ENCODE results near the gene EXOC4. TPM values are rescaled to one million over a fixed set of nuclear protein-coding genes. Genes with fewer than 3 reads are reported as not detected.

Gene EXOC4
- total and polyA plus RNA-seq, 2 experiments from 2014 or later: 23.9 to 51.7 TPM

- no peaks in the 10 kb centered on the region for H3K9me2 ChIP-seq (ENCODE audit: insufficient read depth)
- H3K36me3 ChIP-seq (ENCODE audit: low read depth): no peaks in the 10 kb centered on the region
- no peaks in the 10 kb centered on the region for H4K20me1 ChIP-seq (ENCODE audit: insufficient read depth)
- no peaks in the 10 kb centered on the region for H3K79me2 ChIP-seq (ENCODE audit: insufficient read depth)
- H3K27me3 ChIP-seq (replicated peaks; ENCODE audit: insufficient read depth): no peaks in the 10 kb centered on the region
- H3K9me3 ChIP-seq (ENCODE audit: low read depth): no peaks in the 10 kb centered on the region
- H2AFZ ChIP-seq: no peak overlapping the region
- no peak overlapping the region for H3K9ac ChIP-seq
- no peak overlapping the region for H3K27ac ChIP-seq
- in situ Hi-C loops (cut with MboI): no loop called here
- peaks cover 4% of the 10 kb centered on the region; the same call in 1 of the 2 replicates for H3K4me1 ChIP-seq (ENCODE audit: insufficient read depth)
- TF ChIP-seq EZH2 (IDR thresholded peaks at IDR 0.05; ENCODE audit: insufficient read depth, poor library complexity, severe bottlenecking) (no peak), EZH2phosphoT487 (IDR thresholded peaks at IDR 0.05; ENCODE audit: insufficient read depth, low read depth) (no peak)
- no peak overlapping the region for H3K4me3 ChIP-seq
- DNase-seq: no peak
- H3F3A ChIP-seq (ENCODE audit: insufficient read depth): no peaks in the 10 kb centered on the region
- H3K4me2 ChIP-seq (ENCODE audit: unreplicated experiment): no peak overlapping the region
Measured at GRCh38 chr7:133679977-133680376, 427.1 kb downstream of the EXOC4 start.

- Histone ChIP-seq H3K9me2 (ENCODE audit: insufficient read depth) (no peaks in the 10 kb centered on the region), H3K27ac (no peak overlapping the region), H3K27me3 (replicated peaks; ENCODE audit: insufficient read depth) (no peaks in the 10 kb centered on the region)
Measured at GRCh38 chr7:133681529-133681928, 428.7 kb downstream of the EXOC4 start.

DNA sequence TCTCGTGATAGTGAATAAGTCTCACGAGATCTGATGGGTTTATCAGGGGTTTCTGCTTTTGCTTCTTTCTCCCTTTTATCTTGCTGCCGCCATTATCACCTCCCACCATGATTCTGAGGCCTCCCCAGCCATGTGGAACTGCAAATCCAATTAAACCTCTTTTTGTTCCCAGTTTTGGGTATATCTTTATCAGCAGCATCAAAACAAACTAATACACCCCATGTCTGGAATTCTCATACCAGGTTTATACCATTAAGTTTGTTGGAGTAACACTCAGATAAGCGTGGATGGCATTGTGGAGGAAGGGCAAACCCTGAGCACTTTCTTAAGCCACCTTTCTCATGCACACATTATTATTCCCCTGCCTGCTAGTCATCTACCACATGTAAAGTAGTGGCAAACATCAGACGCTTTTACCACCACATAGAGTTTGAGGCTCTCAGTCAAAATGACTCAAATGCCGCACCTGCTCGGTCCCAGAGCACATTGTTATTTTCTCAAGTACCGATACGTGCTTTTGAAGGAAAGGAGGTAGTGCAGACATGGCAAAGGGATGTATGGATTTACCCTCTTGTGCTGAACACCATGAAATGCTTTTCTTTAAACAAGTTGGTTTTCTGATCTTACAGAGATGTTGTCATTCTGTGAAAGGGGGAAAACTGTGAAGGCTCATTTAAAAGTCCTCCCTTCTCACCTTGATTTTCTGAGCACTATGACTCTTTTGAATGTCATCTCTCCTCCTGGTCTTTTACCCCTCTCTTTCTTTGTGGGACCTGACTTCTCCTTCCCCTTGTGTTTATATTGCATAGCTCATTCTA, 429.7 kb downstream of the EXOC4 start:
- WGBS, 2 experiments (ENCODE audit: low coverage in 1 of 2, low lambda C conversion rate in 2 of 2, missing lambda C conversion rate in 2 of 2): 75 to 77% methylated on average over 9 of the region's 9 CpGs
- no peaks in the 10 kb centered on the region for H3K9me2 ChIP-seq (ENCODE audit: insufficient read depth)
- H3K36me3 ChIP-seq (ENCODE audit: low read depth): no peaks in the 10 kb centered on the region
- TF ChIP-seq EZH2 (IDR thresholded peaks at IDR 0.05; ENCODE audit: insufficient read depth, poor library complexity, severe bottlenecking) (no peak), EZH2phosphoT487 (IDR thresholded peaks at IDR 0.05; ENCODE audit: insufficient read depth, low read depth) (no peak)
- no peaks in the 10 kb centered on the region for H3K27me3 ChIP-seq (replicated peaks; ENCODE audit: insufficient read depth)
- DNase-seq: no peak
- H3K4me1 ChIP-seq (ENCODE audit: insufficient read depth): no peaks in the 10 kb centered on the region
- no peaks in the 10 kb centered on the region for H3K9me3 ChIP-seq (ENCODE audit: low read depth)
- no peak overlapping the region for H3K4me3 ChIP-seq
- no peaks in the 10 kb centered on the region for H3K79me2 ChIP-seq (ENCODE audit: insufficient read depth)
- in situ Hi-C loops (cut with MboI): no loop called here
- no peaks in the 10 kb centered on the region for H4K20me1 ChIP-seq (ENCODE audit: insufficient read depth)
- no peak overlapping the region for H3K4me2 ChIP-seq (ENCODE audit: unreplicated experiment)
- H2AFZ ChIP-seq: no peak overlapping the region
- H3K9ac ChIP-seq: no peak overlapping the region
- no peaks in the 10 kb centered on the region for H3F3A ChIP-seq (ENCODE audit: insufficient read depth)
- no peak overlapping the region for H3K27ac ChIP-seq

More at GRCh38 chr7:133681529-133681928, 428.7 kb downstream of the EXOC4 start:
- Histone ChIP-seq H3K4me3 (no peak overlapping the region), H3K36me3 (ENCODE audit: low read depth) (no peaks in the 10 kb centered on the region), H3K4me2 (ENCODE audit: unreplicated experiment) (no peak overlapping the region), H3K9ac (no peak overlapping the region), H2AFZ (no peak overlapping the region), H3K9me3 (ENCODE audit: low read depth) (no peaks in the 10 kb centered on the region), H3F3A (ENCODE audit: insufficient read depth) (no peaks in the 10 kb centered on the region), H3K79me2 (ENCODE audit: insufficient read depth) (no peaks in the 10 kb centered on the region), H4K20me1 (ENCODE audit: insufficient read depth) (no peaks in the 10 kb centered on the region), H3K4me1 (ENCODE audit: insufficient read depth) (peaks cover 4% of the 10 kb centered on the region; the same call in 1 of the 2 replicates)
- DNase-seq: no peak
- WGBS, 2 experiments (ENCODE audit: low coverage in 1 of 2, low lambda C conversion rate in 2 of 2, missing lambda C conversion rate in 2 of 2): 97 to 100% methylated on average over 3 of the region's 3 CpGs
- in situ Hi-C loops (cut with MboI): no loop called here
- TF ChIP-seq EZH2phosphoT487 (IDR thresholded peaks at IDR 0.05; ENCODE audit: insufficient read depth, low read depth): no peak
- TF ChIP-seq EZH2 (IDR thresholded peaks at IDR 0.05; ENCODE audit: insufficient read depth, poor library complexity, severe bottlenecking): no peak

DNA sequence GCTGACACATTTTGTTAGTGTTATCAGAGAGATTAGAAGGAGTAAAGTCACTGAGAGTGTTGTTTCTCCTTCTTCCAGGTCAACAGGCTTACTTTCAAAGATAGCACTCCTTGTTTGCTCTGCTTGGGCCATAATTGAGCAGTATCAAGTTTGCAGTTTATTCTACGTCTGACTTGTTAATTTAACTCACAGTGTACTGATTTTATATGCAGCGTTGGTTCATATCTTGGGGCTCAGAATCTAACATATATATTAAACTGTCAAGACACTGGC, 430.2 kb downstream of the EXOC4 start:
- Histone ChIP-seq H3K4me2 (ENCODE audit: unreplicated experiment) (no peak overlapping the region), H3K9ac (no peak overlapping the region), H4K20me1 (ENCODE audit: insufficient read depth) (no peaks in the 10 kb centered on the region), H3K9me2 (ENCODE audit: insufficient read depth) (no peaks in the 10 kb centered on the region), H3K27ac (no peak overlapping the region), H3K27me3 (replicated peaks; ENCODE audit: insufficient read depth) (no peaks in the 10 kb centered on the region), H3K36me3 (ENCODE audit: low read depth) (no peaks in the 10 kb centered on the region), H2AFZ (no peak overlapping the region), H3F3A (ENCODE audit: insufficient read depth) (peaks cover 3% of the 10 kb centered on the region), H3K9me3 (ENCODE audit: low read depth) (no peaks in the 10 kb centered on the region), H3K4me3 (no peak overlapping the region), H3K4me1 (ENCODE audit: insufficient read depth) (peaks cover 5% of the 10 kb centered on the region), H3K79me2 (ENCODE audit: insufficient read depth) (no peaks in the 10 kb centered on the region)
- in situ Hi-C loops (cut with MboI): no loop called here
- no peak for DNase-seq
- TF ChIP-seq EZH2phosphoT487 (IDR thresholded peaks at IDR 0.05; ENCODE audit: insufficient read depth, low read depth) (no peak), EZH2 (IDR thresholded peaks at IDR 0.05; ENCODE audit: insufficient read depth, poor library complexity, severe bottlenecking) (no peak)
- 97 to 99% methylated on average over 2 of the region's 2 CpGs for WGBS, 2 experiments (ENCODE audit: low coverage in 1 of 2, low lambda C conversion rate in 2 of 2, missing lambda C conversion rate in 2 of 2)
